K562 (cell line): ENCODE measurements around the gene SIX1. TPM values are rescaled to one million over a fixed set of nuclear protein-coding genes. Genes with fewer than 3 reads are reported as not detected.

Experiments used
- CREB1 ChIP-seq, 2 experiments: sonication (generic) in 1 of 2; formaldehyde crosslinking in 1 of 2; IDR thresholded peaks; 2 replicates each; pipeline versions ENCODE4 v1.6.1 to v1.8.0; 2012 to 2022; ENCODE audit warnings: inconsistent platforms in 1 of 2, mild to moderate bottlenecking in 1 of 2, missing genetic modification reagents in 1 of 2, moderate library complexity in 1 of 2
- ELF1 ChIP-seq: fragments of 200-800 bp; sonication (Bioruptor generic); IDR thresholded peaks from 2 replicates; pipeline ENCODE4 v1.6.1; 2016; ENCODE audit warnings: missing genetic modification characterization, missing compliant biosample characterization
- NFE2 ChIP-seq: IDR thresholded peaks from 2 replicates; pipeline ENCODE4 v1.6.1; 2014; ENCODE audit warnings: antibody characterized with exemption, low read depth
- PCBP2 ChIP-seq: fragments of 200-400 bp; formaldehyde crosslinking; IDR thresholded peaks from 2 replicates; pipeline ENCODE4 v1.6.1; 2018; ENCODE audit warnings: low read length, low read depth, mild to moderate bottlenecking, moderate library complexity; ENCODE audit not compliant: poor library complexity, severe bottlenecking
- RBM15 ChIP-seq: fragments of 200-400 bp; formaldehyde crosslinking; IDR thresholded peaks from 2 replicates; pipeline ENCODE4 v1.6.1; 2018; ENCODE audit warnings: mild to moderate bottlenecking, low read length, moderate library complexity; ENCODE audit not compliant: insufficient read depth
- SOX6 ChIP-seq: fragments of 450-650 bp; IDR thresholded peaks from 2 replicates; pipeline ENCODE4 v1.6.1; 2014; ENCODE audit warnings: mild to moderate bottlenecking
- SRSF3 ChIP-seq: fragments of 200-400 bp; formaldehyde crosslinking; IDR thresholded peaks from 2 replicates; pipeline ENCODE4 v1.6.1; 2016; ENCODE audit warnings: mild to moderate bottlenecking, low read length, moderate library complexity; ENCODE audit not compliant: insufficient read depth
- TEAD4 ChIP-seq, 2 experiments: sonication (generic) in 1 of 2; formaldehyde crosslinking in 1 of 2; IDR thresholded peaks; 2 replicates each; pipeline versions ENCODE4 v1.6.1 to v1.8.0; 2012 to 2022; ENCODE audit warnings: borderline replicate concordance in 1 of 2, inconsistent platforms in 1 of 2, low read length in 1 of 2, mild to moderate bottlenecking in 1 of 2, missing genetic modification reagents in 1 of 2
- TRIM28 ChIP-seq: fragments of 450-650 bp; IDR thresholded peaks from 2 replicates; pipeline ENCODE4 v1.6.1; 2017
- XRCC4 ChIP-seq: IDR thresholded peaks from one replicate; pipeline ENCODE4 v1.6.1; 2011; ENCODE audit not compliant: insufficient read depth, insufficient read length; ENCODE audit errors: extremely low read depth
- polyA plus RNA-seq, 8 experiments: library from polyadenylated mRNA; depleted of rRNA in 4 of 8; stranded (reverse) in 5 of 8; unstranded in 3 of 8; fragments of >200 nt; fragmentation: Nextera tagmentation in 2 of 8; fragmentation: Illumina TruSeq in 1 of 8; extraction: Ambion mirVana in 2 of 8; extraction: Trizol in 1 of 8; gene quantifications; 2 replicates each; pipeline versions ENCODE4 v1.2.1 to v1.2.3, GENCODE V29; 2011 to 2014; ENCODE audit warnings: inconsistent platforms in 1 of 8, missing spikeins in 1 of 8
- total RNA-seq, 7 experiments: library from RNA; depleted of rRNA in 6 of 7; stranded (reverse); fragments of >200 nt in 6 of 7; fragmentation: Illumina TruSeq in 2 of 7; extraction: Trizol in 2 of 7; gene quantifications; 2 replicates each; pipeline versions ENCODE4 v1.2.1 to v1.2.3, GENCODE V29; 2011 to 2021; ENCODE audit warnings: low replicate concordance in 1 of 7
- TF ChIP-seq, protein P1 (sequence below): sonication (generic); formaldehyde crosslinking; IDR thresholded peaks from 2 replicates; pipeline ENCODE4 v1.8.1; 2023; ENCODE audit warnings: mild to moderate bottlenecking, missing genetic modification reagents
- TF ChIP-seq, protein P2 (sequence below): fragments of 250-450 bp; sonication (Bioruptor Pico); IDR thresholded peaks from 2 replicates; pipeline ENCODE4 v1.5.0; 2022; ENCODE audit warnings: mild to moderate bottlenecking
- TF ChIP-seq, protein P3 (sequence below): sonication (generic); formaldehyde crosslinking; IDR thresholded peaks from 2 replicates; pipeline ENCODE4 v1.8.0; 2022; ENCODE audit warnings: mild to moderate bottlenecking, missing genetic modification reagents

The SIX1 gene
- total and polyA plus RNA-seq, 9 of the 15 experiments (the other 6 are each of a cell fraction or from before 2014, with no cell fraction given): 0.27 to 0.80 (median 0.45) TPM

DNA sequence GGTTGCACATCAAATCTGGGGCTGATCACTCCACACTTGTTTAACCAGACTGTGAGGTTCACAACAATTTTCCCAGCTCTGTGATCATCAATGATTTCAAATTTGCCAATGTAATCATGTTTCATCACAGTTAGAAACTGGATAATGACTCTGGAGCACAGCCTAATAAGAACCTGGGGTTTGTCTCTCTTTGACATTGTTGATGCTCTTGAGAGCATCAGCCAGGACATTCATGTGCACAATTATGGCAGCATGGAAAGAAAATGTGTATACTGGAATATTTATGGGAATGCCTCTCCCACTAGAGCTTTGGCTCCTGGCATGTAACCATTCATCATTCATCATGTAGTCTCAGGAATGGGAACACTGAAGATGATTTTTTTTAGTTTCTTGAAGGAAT, 47.0 kb downstream of the SIX1 start (continued):
- TF ChIP-seq, protein P1, sequence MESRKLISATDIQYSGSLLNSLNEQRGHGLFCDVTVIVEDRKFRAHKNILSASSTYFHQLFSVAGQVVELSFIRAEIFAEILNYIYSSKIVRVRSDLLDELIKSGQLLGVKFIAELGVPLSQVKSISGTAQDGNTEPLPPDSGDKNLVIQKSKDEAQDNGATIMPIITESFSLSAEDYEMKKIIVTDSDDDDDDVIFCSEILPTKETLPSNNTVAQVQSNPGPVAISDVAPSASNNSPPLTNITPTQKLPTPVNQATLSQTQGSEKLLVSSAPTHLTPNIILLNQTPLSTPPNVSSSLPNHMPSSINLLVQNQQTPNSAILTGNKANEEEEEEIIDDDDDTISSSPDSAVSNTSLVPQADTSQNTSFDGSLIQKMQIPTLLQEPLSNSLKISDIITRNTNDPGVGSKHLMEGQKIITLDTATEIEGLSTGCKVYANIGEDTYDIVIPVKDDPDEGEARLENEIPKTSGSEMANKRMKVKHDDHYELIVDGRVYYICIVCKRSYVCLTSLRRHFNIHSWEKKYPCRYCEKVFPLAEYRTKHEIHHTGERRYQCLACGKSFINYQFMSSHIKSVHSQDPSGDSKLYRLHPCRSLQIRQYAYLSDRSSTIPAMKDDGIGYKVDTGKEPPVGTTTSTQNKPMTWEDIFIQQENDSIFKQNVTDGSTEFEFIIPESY (CRISPR knock-in tag): no peak
- TF ChIP-seq XRCC4 (no peak), SRSF3 (no peak), TRIM28 (no peak), PCBP2 (no peak), NFE2 (no peak), ELF1 (tag) (no peak), SOX6 (no peak), TEAD4 (IDR thresholded peaks at IDR 0.05; ENCODE audit: low read length) (no peak), TEAD4 (CRISPR knock-in tag; IDR thresholded peaks at IDR 0.05; ENCODE audit: borderline replicate concordance) (no peak), CREB1 (IDR thresholded peaks at IDR 0.05) (no peak), CREB1 (CRISPR knock-in tag; IDR thresholded peaks at IDR 0.05) (no peak), RBM15 (no peak)
- TF ChIP-seq, protein P2, sequence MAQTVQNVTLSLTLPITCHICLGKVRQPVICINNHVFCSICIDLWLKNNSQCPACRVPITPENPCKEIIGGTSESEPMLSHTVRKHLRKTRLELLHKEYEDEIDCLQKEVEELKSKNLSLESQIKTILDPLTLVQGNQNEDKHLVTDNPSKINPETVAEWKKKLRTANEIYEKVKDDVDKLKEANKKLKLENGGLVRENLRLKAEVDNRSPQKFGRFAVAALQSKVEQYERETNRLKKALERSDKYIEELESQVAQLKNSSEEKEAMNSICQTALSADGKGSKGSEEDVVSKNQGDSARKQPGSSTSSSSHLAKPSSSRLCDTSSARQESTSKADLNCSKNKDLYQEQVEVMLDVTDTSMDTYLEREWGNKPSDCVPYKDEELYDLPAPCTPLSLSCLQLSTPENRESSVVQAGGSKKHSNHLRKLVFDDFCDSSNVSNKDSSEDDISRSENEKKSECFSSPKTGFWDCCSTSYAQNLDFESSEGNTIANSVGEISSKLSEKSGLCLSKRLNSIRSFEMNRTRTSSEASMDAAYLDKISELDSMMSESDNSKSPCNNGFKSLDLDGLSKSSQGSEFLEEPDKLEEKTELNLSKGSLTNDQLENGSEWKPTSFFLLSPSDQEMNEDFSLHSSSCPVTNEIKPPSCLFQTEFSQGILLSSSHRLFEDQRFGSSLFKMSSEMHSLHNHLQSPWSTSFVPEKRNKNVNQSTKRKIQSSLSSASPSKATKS (CRISPR knock-in tag): no peak
- TF ChIP-seq, protein P3, sequence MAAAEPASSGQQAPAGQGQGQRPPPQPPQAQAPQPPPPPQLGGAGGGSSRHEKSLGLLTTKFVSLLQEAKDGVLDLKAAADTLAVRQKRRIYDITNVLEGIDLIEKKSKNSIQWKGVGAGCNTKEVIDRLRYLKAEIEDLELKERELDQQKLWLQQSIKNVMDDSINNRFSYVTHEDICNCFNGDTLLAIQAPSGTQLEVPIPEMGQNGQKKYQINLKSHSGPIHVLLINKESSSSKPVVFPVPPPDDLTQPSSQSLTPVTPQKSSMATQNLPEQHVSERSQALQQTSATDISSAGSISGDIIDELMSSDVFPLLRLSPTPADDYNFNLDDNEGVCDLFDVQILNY (CRISPR knock-in tag): no peak
